ENCODE data around the gene MAFF.

Gene MAFF

GRCh38 chr22:38249803-38250642 is 48.2 kb downstream of the MAFF start:
- no peaks in the 10 kb centered on the region for H3K9me3 Mint-ChIP-seq
- no peaks in the 10 kb centered on the region for H3K27me3 Mint-ChIP-seq (ENCODE audit: low read depth)
- no peak overlapping the region for H3K27ac Mint-ChIP-seq
- H3K4me1 Mint-ChIP-seq (ENCODE audit: low read depth), result no peaks in the 10 kb centered on the region
- no peak overlapping the region for H3K4me3 Mint-ChIP-seq
- H3K36me3 Mint-ChIP-seq (ENCODE audit: low read depth), result peaks cover 3% of the 10 kb centered on the region
- DNase-seq (ENCODE audit: low spot score), result no peak

- H3K9me3 Mint-ChIP-seq, result no peaks in the 10 kb centered on the region
- H3K4me3 Mint-ChIP-seq, result no peak overlapping the region
- no peaks in the 10 kb centered on the region for H3K27me3 Mint-ChIP-seq (ENCODE audit: low read depth)
- DNase-seq (ENCODE audit: low spot score), result no peak
- no peak overlapping the region for H3K27ac Mint-ChIP-seq
- H3K36me3 Mint-ChIP-seq (ENCODE audit: low read depth), result peaks cover 3% of the 10 kb centered on the region
- H3K4me1 Mint-ChIP-seq (ENCODE audit: low read depth), result no peaks in the 10 kb centered on the region
Observed at GRCh38 chr22:38250643-38251340, 49.0 kb downstream of the MAFF start.

- no peak overlapping the region for H3K4me3 Mint-ChIP-seq
- no peaks in the 10 kb centered on the region for H3K4me1 Mint-ChIP-seq (ENCODE audit: low read depth)
- no peak for DNase-seq (ENCODE audit: low spot score)
- peaks cover 3% of the 10 kb centered on the region for H3K36me3 Mint-ChIP-seq (ENCODE audit: low read depth)
- H3K27me3 Mint-ChIP-seq (ENCODE audit: low read depth), result no peaks in the 10 kb centered on the region
- no peaks in the 10 kb centered on the region for H3K9me3 Mint-ChIP-seq
- no peak overlapping the region for H3K27ac Mint-ChIP-seq
Observed at GRCh38 chr22:38251341-38251692, 49.5 kb downstream of the MAFF start.

DNA sequence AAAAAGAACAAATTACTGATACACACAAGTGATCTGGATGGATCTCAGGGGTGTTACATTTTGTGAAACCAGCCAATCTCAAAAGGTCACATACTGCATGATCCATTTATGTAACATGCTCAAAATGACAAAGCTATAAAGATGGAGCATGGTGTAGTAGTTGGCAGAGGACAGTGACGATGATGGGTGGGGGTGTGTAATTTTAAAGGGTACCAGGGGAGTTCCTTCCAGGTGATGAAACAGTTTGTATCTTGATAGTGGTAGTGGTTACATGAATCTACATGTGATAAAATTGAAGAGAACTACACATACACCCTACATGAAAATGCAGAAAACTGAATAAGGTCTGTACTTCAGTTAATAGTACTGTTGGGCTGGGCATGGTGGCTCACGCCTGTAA is 53.9 kb downstream of the MAFF start:
- Mint-ChIP-seq H3K27ac (no peak overlapping the region), H3K4me1 (ENCODE audit: low read depth) (peaks cover 2% of the 10 kb centered on the region), H3K36me3 (ENCODE audit: low read depth) (no peaks in the 10 kb centered on the region), H3K4me3 (no peak overlapping the region), H3K27me3 (ENCODE audit: low read depth) (no peaks in the 10 kb centered on the region), H3K9me3 (no peaks in the 10 kb centered on the region)
- DNase-seq (ENCODE audit: low spot score), result no peak

DNA sequence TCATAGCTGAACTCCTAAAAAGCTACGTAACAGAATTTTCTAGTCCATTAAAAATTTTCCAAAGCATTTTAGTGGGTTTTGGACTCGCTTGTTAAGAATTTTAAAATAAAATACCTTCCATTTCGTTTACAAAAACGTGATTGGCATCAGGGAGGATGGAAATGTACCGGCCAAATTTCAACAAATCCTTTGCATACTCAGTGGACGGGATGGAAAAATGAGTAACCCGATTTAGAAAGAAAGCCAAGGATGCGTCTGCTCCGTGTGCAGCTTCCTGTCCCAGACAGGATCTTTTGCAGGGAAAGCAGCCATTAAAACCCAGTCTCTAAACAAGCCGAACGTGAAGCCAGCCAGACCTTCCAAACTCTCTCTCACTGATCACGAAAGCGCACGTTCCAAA is 55.4 kb downstream of the MAFF start:
- Mint-ChIP-seq H3K9me3 (no peaks in the 10 kb centered on the region), H3K27ac (no peak overlapping the region), H3K36me3 (ENCODE audit: low read depth) (no peaks in the 10 kb centered on the region), H3K27me3 (ENCODE audit: low read depth) (no peaks in the 10 kb centered on the region), H3K4me3 (no peak overlapping the region), H3K4me1 (ENCODE audit: low read depth) (peaks cover 2% of the 10 kb centered on the region)
- DNase-seq (ENCODE audit: low spot score), result no peak

DNA sequence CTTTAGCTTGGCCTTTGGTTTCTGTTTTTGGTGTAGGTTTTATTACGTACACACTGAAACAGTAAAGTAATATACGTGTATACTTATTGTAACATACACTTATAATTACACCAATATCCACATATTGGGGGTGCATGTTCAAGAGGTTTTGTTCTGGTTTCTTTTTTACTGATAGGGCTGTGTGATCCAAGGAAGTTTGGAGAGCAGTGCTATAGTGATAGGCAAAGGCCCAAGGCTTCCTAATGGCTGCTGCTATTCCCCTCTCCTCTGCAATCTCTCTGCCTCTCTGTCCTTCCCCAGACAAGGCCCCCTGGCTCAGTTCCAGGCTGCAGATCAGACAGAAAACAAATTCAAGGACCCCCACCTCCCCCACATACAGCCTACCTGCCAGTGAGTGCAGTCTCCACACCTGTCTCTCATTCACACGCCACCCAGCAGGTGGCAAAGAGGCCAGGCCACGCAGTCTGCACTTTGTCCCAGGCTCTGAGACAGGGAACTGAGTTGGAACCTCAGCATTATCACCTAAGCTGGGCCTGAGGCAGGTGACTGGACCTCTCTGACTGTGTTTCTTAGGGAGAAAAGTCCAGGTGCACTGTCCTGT is 56.0 kb downstream of the MAFF start:
- Mint-ChIP-seq H3K27ac (no peak overlapping the region), H3K9me3 (no peaks in the 10 kb centered on the region), H3K27me3 (ENCODE audit: low read depth) (no peaks in the 10 kb centered on the region), H3K36me3 (ENCODE audit: low read depth) (no peaks in the 10 kb centered on the region), H3K4me1 (ENCODE audit: low read depth) (peaks cover 2% of the 10 kb centered on the region), H3K4me3 (no peak overlapping the region)
- no peak for DNase-seq (ENCODE audit: low spot score)

GRCh38 chr22:38258895-38259294 is 57.1 kb downstream of the MAFF start:
- Mint-ChIP-seq H3K36me3 (ENCODE audit: low read depth) (peaks cover 4% of the 10 kb centered on the region), H3K27me3 (ENCODE audit: low read depth) (no peaks in the 10 kb centered on the region), H3K27ac (no peak overlapping the region), H3K9me3 (no peaks in the 10 kb centered on the region), H3K4me1 (ENCODE audit: low read depth) (peaks cover 2% of the 10 kb centered on the region), H3K4me3 (no peak overlapping the region)
- no peak for DNase-seq (ENCODE audit: low spot score)

- Mint-ChIP-seq H3K27ac (no peak overlapping the region), H3K4me3 (no peak overlapping the region), H3K27me3 (ENCODE audit: low read depth) (no peaks in the 10 kb centered on the region), H3K36me3 (ENCODE audit: low read depth) (peaks cover 4% of the 10 kb centered on the region), H3K4me1 (ENCODE audit: low read depth) (peaks cover 2% of the 10 kb centered on the region), H3K9me3 (no peaks in the 10 kb centered on the region)
- no peak for DNase-seq (ENCODE audit: low spot score)
Observed at GRCh38 chr22:38259370-38259769, 57.6 kb downstream of the MAFF start.

DNA sequence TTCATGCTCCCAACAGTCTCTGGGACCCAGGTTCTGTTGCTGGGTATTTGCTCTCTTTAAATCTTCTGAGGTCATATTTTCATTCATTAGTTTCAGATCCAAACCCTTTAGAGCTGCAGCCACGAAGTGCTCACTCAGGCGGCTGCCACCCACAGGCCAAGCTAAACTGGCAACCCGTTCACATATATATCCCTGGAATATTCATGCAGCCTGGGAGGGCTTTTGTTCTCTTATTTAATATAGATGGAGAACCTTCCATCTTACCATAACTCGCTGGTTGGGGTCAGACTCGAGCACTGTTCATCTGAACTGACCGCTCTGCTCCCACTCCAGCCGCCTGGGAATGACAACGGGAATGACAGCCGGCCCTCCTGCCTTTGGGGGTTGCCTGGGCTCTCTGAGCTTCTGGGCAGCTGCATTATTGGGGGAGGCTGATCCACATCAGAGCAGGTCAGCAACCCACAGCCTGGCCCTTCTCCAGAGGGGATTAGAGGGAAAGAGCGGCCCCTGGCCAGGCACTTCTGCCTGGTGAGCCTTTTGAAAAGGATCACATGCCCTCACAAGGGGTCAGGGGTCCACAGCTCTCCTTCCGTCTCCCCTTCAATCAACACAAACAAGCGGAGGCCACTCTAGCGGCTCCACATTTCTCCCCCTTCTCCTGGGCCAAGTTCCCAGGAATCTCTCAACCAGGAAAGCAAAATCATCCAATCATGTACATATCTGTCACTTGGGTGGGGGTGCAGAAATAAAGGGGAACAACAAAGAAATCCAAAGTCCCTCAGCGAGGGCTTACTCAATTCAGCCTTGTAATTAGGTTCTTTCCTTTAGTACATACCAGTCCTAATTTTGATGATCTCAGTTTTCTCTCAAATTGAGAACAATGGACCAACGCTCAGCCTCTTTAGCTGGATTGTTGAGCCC is 59.2 kb downstream of the MAFF start:
- Mint-ChIP-seq H3K9me3 (no peaks in the 10 kb centered on the region), H3K27me3 (ENCODE audit: low read depth) (no peaks in the 10 kb centered on the region), H3K36me3 (ENCODE audit: low read depth) (peaks cover 8% of the 10 kb centered on the region), H3K4me1 (ENCODE audit: low read depth) (peaks cover 6% of the 10 kb centered on the region), H3K27ac (no peak overlapping the region), H3K4me3 (no peak overlapping the region)
- no peak for DNase-seq (ENCODE audit: low spot score)

GRCh38 chr22:38262051-38262795 is 60.4 kb downstream of the MAFF start:
- Mint-ChIP-seq H3K4me1 (ENCODE audit: low read depth) (peaks cover 16% of the 10 kb centered on the region), H3K27ac (no peak overlapping the region), H3K36me3 (ENCODE audit: low read depth) (peaks cover 8% of the 10 kb centered on the region), H3K4me3 (no peak overlapping the region), H3K9me3 (no peaks in the 10 kb centered on the region), H3K27me3 (ENCODE audit: low read depth) (no peaks in the 10 kb centered on the region)
- peak; percentile 14 for DNase-seq (ENCODE audit: low spot score)

- H3K4me1 Mint-ChIP-seq (ENCODE audit: low read depth), result peaks cover 26% of the 10 kb centered on the region
- H3K27me3 Mint-ChIP-seq (ENCODE audit: low read depth), result no peaks in the 10 kb centered on the region
- H3K4me3 Mint-ChIP-seq, result no peak overlapping the region
- no peak for DNase-seq (ENCODE audit: low spot score)
- H3K9me3 Mint-ChIP-seq, result no peaks in the 10 kb centered on the region
- peaks cover 10% of the 10 kb centered on the region for H3K36me3 Mint-ChIP-seq (ENCODE audit: low read depth)
- no peak overlapping the region for H3K27ac Mint-ChIP-seq
Observed at GRCh38 chr22:38264322-38264843, 62.6 kb downstream of the MAFF start.
